ENCODE measurements around the gene TRIM50. TPM values are rescaled to one million over a fixed set of nuclear protein-coding genes. Genes with fewer than 3 reads are reported as not detected.
"Not testable (repeated sequence)": the region's sequence is repeated elsewhere in the genome, so short reads cannot be mapped to it uniquely, and the experiment has no call there.

The TRIM50 gene
- total RNA-seq, 8 experiments from 2014 or later = 0.14 to 0.47 TPM; not detected in 6

- in situ Hi-C loops (cut with MboI; ENCODE audit: low pct_unique_long_range_greater_than_20kb in 2 of 9, low sequenced_read_pairs in 9 of 9, unreplicated experiment in 9 of 9); H3K4me1 ChIP-seq (replicated peaks in 1 of 2); H3K27ac ChIP-seq; ATAC-seq (replicated peaks in 6 of 8); H3K4me3 ChIP-seq: not testable (repeated sequence)
- WGBS, 10 experiments = 0 to 100% (median 79%) methylated on average over 1 to 3 of the region's 5 CpGs
These were observed 4.3 kb downstream of the TRIM50 start for GRCh38 chr7:73323434-73324080.

GRCh38 chr7:73320009-73320408 is 7.9 kb downstream of the TRIM50 start:
- H3K4me3 ChIP-seq; H3K27ac ChIP-seq; H3K4me1 ChIP-seq (replicated peaks in 1 of 2); ATAC-seq (replicated peaks in 6 of 8); in situ Hi-C loops (cut with MboI; ENCODE audit: low pct_unique_long_range_greater_than_20kb in 2 of 9, low sequenced_read_pairs in 9 of 9, unreplicated experiment in 9 of 9): not testable (repeated sequence)
- 58 to 82% methylated on average over 2 to 6 of the region's 9 CpGs; no CpG with 5 or more reads in 8 of the 10 experiments for WGBS, 10 experiments

GRCh38 chr7:73319541-73319940 is 8.3 kb downstream of the TRIM50 start:
- H3K27ac ChIP-seq; H3K4me3 ChIP-seq; in situ Hi-C loops (cut with MboI; ENCODE audit: low pct_unique_long_range_greater_than_20kb in 2 of 9, low sequenced_read_pairs in 9 of 9, unreplicated experiment in 9 of 9); H3K4me1 ChIP-seq (replicated peaks in 1 of 2): not testable (repeated sequence)
- ATAC-seq (replicated peaks in 6 of 8) = peak in 1 of 8 experiments; percentile 43
- 68 to 100% (median 90%) methylated on average over 1 to 3 of the region's 9 CpGs; no CpG with 5 or more reads in 6 of the 10 experiments for WGBS, 10 experiments

- H3K4me3 ChIP-seq; in situ Hi-C loops (cut with MboI; ENCODE audit: low pct_unique_long_range_greater_than_20kb in 2 of 9, low sequenced_read_pairs in 9 of 9, unreplicated experiment in 9 of 9); H3K4me1 ChIP-seq (replicated peaks in 1 of 2); H3K27ac ChIP-seq: not testable (repeated sequence)
- ATAC-seq (replicated peaks in 6 of 8) = peak in 2 of 8 experiments; percentile 25 to 32
- WGBS, 10 experiments = no CpG with 5 or more reads among the region's 18 CpGs
These were observed 9.2 kb downstream of the TRIM50 start for GRCh38 chr7:73318656-73319204.

GRCh38 chr7:73316521-73316920 is 11.4 kb downstream of the TRIM50 start:
- in situ Hi-C loops (cut with MboI; ENCODE audit: low pct_unique_long_range_greater_than_20kb in 2 of 9, low sequenced_read_pairs in 9 of 9, unreplicated experiment in 9 of 9) = no loop called here
- H3K4me3 ChIP-seq = no peak overlapping the region
- 67 to 80% (median 76%) methylated on average over 5 to 7 of the region's 9 CpGs; no CpG with 5 or more reads in 7 of the 10 experiments for WGBS, 10 experiments
- no peak for ATAC-seq (replicated peaks in 6 of 8)
- H3K4me1 ChIP-seq (replicated peaks in 1 of 2) = no peaks in the 10 kb centered on the region
- no peak overlapping the region for H3K27ac ChIP-seq

GRCh38 chr7:73314271-73314670 is 13.6 kb downstream of the TRIM50 start:
- 58 to 90% (median 79%) methylated on average over 2 to 3 of the region's 5 CpGs; no CpG with 5 or more reads in 6 of the 10 experiments for WGBS, 10 experiments
- in situ Hi-C loops (cut with MboI; ENCODE audit: low pct_unique_long_range_greater_than_20kb in 2 of 9, low sequenced_read_pairs in 9 of 9, unreplicated experiment in 9 of 9) = no loop called here
- no peak for ATAC-seq (replicated peaks in 6 of 8)
- Histone ChIP-seq H3K4me1 (replicated peaks in 1 of 2) (peaks cover under 1 to 2% of the 10 kb centered on the region in 2 donors), H3K27ac (no peak overlapping the region), H3K4me3 (no peak overlapping the region)

GRCh38 chr7:73313521-73313906 is 14.4 kb downstream of the TRIM50 start:
- no peak for ATAC-seq (replicated peaks in 6 of 8)
- in situ Hi-C loops (cut with MboI; ENCODE audit: low pct_unique_long_range_greater_than_20kb in 2 of 9, low sequenced_read_pairs in 9 of 9, unreplicated experiment in 9 of 9) = no loop called here
- H3K4me3 ChIP-seq = no peak overlapping the region
- 90% methylated on average over 2 of the region's 4 CpGs; no CpG with 5 or more reads in 9 of the 10 experiments for WGBS, 10 experiments
- H3K4me1 ChIP-seq (replicated peaks in 1 of 2) = peaks cover 3 to 5% of the 10 kb centered on the region in 2 donors
- H3K27ac ChIP-seq = no peak overlapping the region

GRCh38 chr7:73312831-73313520 is 14.9 kb downstream of the TRIM50 start:
- Histone ChIP-seq H3K4me3 (no peak overlapping the region), H3K4me1 (replicated peaks in 1 of 2) (peaks cover 3 to 6% of the 10 kb centered on the region in 2 donors), H3K27ac (no peak overlapping the region)
- in situ Hi-C loops (cut with MboI; ENCODE audit: low pct_unique_long_range_greater_than_20kb in 2 of 9, low sequenced_read_pairs in 9 of 9, unreplicated experiment in 9 of 9) = no loop called here
- WGBS, 10 experiments = 80 to 100% methylated on average over 1 of the region's 48 CpGs; no CpG with 5 or more reads in 8 of the 10 experiments
- no peak for ATAC-seq (replicated peaks in 6 of 8)

- H3K4me3 ChIP-seq; H3K4me1 ChIP-seq (replicated peaks in 1 of 2); H3K27ac ChIP-seq; in situ Hi-C loops (cut with MboI; ENCODE audit: low pct_unique_long_range_greater_than_20kb in 2 of 9, low sequenced_read_pairs in 9 of 9, unreplicated experiment in 9 of 9): not testable (repeated sequence)
- 20% methylated on average over 2 of the region's 7 CpGs; no CpG with 5 or more reads in 9 of the 10 experiments for WGBS, 10 experiments
- peak in 2 of 8 experiments; percentile 47 to 63 for ATAC-seq (replicated peaks in 6 of 8)
These were observed 16.5 kb downstream of the TRIM50 start for GRCh38 chr7:73311421-73311820.

- 0 to 80% (median 67%) methylated on average over 1 to 26 of the region's 40 CpGs; no CpG with 5 or more reads in 5 of the 10 experiments for WGBS, 10 experiments
- in situ Hi-C loops (cut with MboI; ENCODE audit: low pct_unique_long_range_greater_than_20kb in 2 of 9, low sequenced_read_pairs in 9 of 9, unreplicated experiment in 9 of 9) = no loop called here
- peak; percentile 90 to 98 (median 92) for ATAC-seq (replicated peaks in 6 of 8)
- H3K27ac ChIP-seq = peak within 1 kb of the TSS in 1 of 2 donors; percentile 73
- H3K4me1 ChIP-seq (replicated peaks in 1 of 2) = peaks cover 3 to 8% of the 10 kb centered on the region in 2 donors
- H3K4me3 ChIP-seq = peak within 1 kb of the TSS; percentile 56 to 80 (median 67)
These were observed 19.1 kb downstream of the TRIM50 start, which contains the start of gene NSUN5 for GRCh38 chr7:73308665-73309214. Gene NSUN5, minus strand, starts transcription at chr7:73308826. Its CDS starts 36 bp downstream, at chr7:73308790.

- H3K27ac ChIP-seq = peak overlapping the region in 1 of 2 donors; percentile 73
- 6 to 40% (median 25%) methylated on average over 1 to 18 of the region's 43 CpGs; no CpG with 5 or more reads in 5 of the 10 experiments for WGBS, 10 experiments
- in situ Hi-C loops (cut with MboI; ENCODE audit: low pct_unique_long_range_greater_than_20kb in 2 of 9, low sequenced_read_pairs in 9 of 9, unreplicated experiment in 9 of 9) = no loop called here
- peak overlapping the region; percentile 56 to 80 (median 67) for H3K4me3 ChIP-seq
- peaks cover 3 to 8% of the 10 kb centered on the region in 2 donors for H3K4me1 ChIP-seq (replicated peaks in 1 of 2)
- ATAC-seq (replicated peaks in 6 of 8) = peak; percentile 54 to 81 (median 62)
These were observed 19.7 kb downstream of the TRIM50 start for GRCh38 chr7:73308074-73308664.

- in situ Hi-C loops (cut with MboI; ENCODE audit: low pct_unique_long_range_greater_than_20kb in 2 of 9, low sequenced_read_pairs in 9 of 9, unreplicated experiment in 9 of 9) = no loop called here
- peak overlapping the region in 1 of 5 donors; percentile 62 for H3K4me3 ChIP-seq
- ATAC-seq (replicated peaks in 6 of 8) = no peak
- peaks cover 3 to 8% of the 10 kb centered on the region in 2 donors for H3K4me1 ChIP-seq (replicated peaks in 1 of 2)
- no peak overlapping the region for H3K27ac ChIP-seq
- 80 to 100% (median 92%) methylated on average over 1 to 9 of the region's 13 CpGs; no CpG with 5 or more reads in 6 of the 10 experiments for WGBS, 10 experiments
These were observed 20.4 kb downstream of the TRIM50 start for GRCh38 chr7:73307436-73307835.

Data from motor neuron (in vitro differentiated cells).